Heart left ventricle (tissue), 16 donors: ENCODE data around the gene CRIP3. TPM values are rescaled to one million over a fixed set of nuclear protein-coding genes. Genes with fewer than 3 reads are reported as not detected.
"Not testable (repeated sequence)": the region's sequence is repeated elsewhere in the genome, so short reads cannot be mapped to it uniquely, and the experiment has no call there.

Source experiments
- ATAC-seq, 4 donors: fragments of 200-7000 bp; cut with Tn5 transposase; one replicate each; pipeline ENCODE4 v1.9.1; 2020 to 2022; ENCODE audit warnings: moderate library complexity in 4 of 4, mild to moderate bottlenecking in 3 of 4, moderate number of reproducible peaks in 1 of 4
- DNase-seq, 5 donors: peaks; one replicate each; pipeline ENCODE4 v3.0.0-alpha.2; 2020
- H3K27ac ChIP-seq, 12 donors: fragments of 200-600 bp; sonication (generic) in 4 of 12; one replicate each; pipeline versions ENCODE4 v1.5.0 to v1.8.0; 2016 to 2022; ENCODE audit warnings: mild to moderate bottlenecking in 2 of 12
- H3K27me3 ChIP-seq, 9 donors: fragments of 200-600 bp; sonication (generic) in 2 of 9; one replicate each; pipeline versions ENCODE4 v1.5.1 to v1.8.0; 2016 to 2022; ENCODE audit warnings: mild to moderate bottlenecking in 3 of 9
- H3K36me3 ChIP-seq, 9 donors: fragments of 200-600 bp; sonication (generic) in 2 of 9; one replicate each; pipeline versions ENCODE4 v1.5.0 to v1.8.0; 2018 to 2022; ENCODE audit warnings: mild to moderate bottlenecking in 2 of 9
- H3K4me1 ChIP-seq, 12 donors: fragments of 200-600 bp; sonication (generic) in 4 of 12; one replicate each; pipeline versions ENCODE4 v1.5.0 to v1.8.0; 2016 to 2022; ENCODE audit warnings: mild to moderate bottlenecking in 3 of 12
- H3K4me3 ChIP-seq, 12 donors: fragments of 200-600 bp; sonication (generic) in 4 of 12; one replicate each; pipeline versions ENCODE4 v1.5.0 to v1.8.0; 2017 to 2022; ENCODE audit warnings: mild to moderate bottlenecking in 9 of 12, moderate library complexity in 4 of 12
- H3K9me3 ChIP-seq, 12 donors: fragments of 200-600 bp; sonication (generic) in 4 of 12; one replicate each; pipeline versions ENCODE4 v1.5.0 to v1.8.0; 2016 to 2022; ENCODE audit warnings: mild to moderate bottlenecking in 1 of 12
- POLR2A ChIP-seq, 2 donors: fragments of 450-650 bp; IDR thresholded peaks; one replicate each; pipeline ENCODE4 v1.6.1; 2017; ENCODE audit warnings: antibody characterized with exemption in 2 of 2, mild to moderate bottlenecking in 2 of 2, moderate library complexity in 2 of 2
- WGBS, 4 donors: extraction: QIAGEN DNeasy Blood & Tissue Kit in 2 of 4; methylation state at CpG; one replicate each; pipeline versions ENCODE4 v1.1.5 to v1.1.7; 2013 to 2018; 5-methylcytosine and 5-hydroxymethylcytosine counted together
- intact Hi-C, 10 donors: fragments of 100-400 bp; cut with DNase I; formaldehyde crosslinking; loops; one replicate each; pipeline versions ENCODE4 v1.11.1 to v1.14.2; 2022
- long read RNA-seq, 3 donors: library from polyadenylated mRNA; unstranded; transcript quantifications; one replicate each; pipeline ENCODE4 v2.0.0, GENCODE V29; 2020 to 2021
- polyA plus RNA-seq, 2 donors: library from polyadenylated mRNA; stranded (reverse); fragments of 200-250 nt; gene quantifications; one replicate each; pipeline ENCODE4 v1.2.3, GENCODE V29; 2013
- total RNA-seq, 9 donors: library from RNA; depleted of rRNA in 2 of 9; stranded (reverse); fragments of >200 nt in 2 of 9; fragmentation: NEBNext Ultra II Directional in 3 of 9; extraction: Animal tissue kit (Norgen Biotek cat#: 25700) in 3 of 9; gene quantifications; one replicate each; pipeline versions ENCODE4 v1.1.0 to v1.2.4, GENCODE V29; 2016 to 2023
- TF ChIP-seq, protein P1 (sequence below), 12 donors: fragments of 200-600 bp; sonication (generic) in 4 of 12; IDR thresholded peaks; one replicate each; pipeline versions ENCODE4 v1.5.0 to v1.8.0; 2018 to 2022; ENCODE audit warnings: antibody characterized with exemption in 12 of 12, mild to moderate bottlenecking in 5 of 12
- donor health status: ischemic (EF 13 %, LVEDD 7.1; RV severe dilation, severe dysfunction).
- donor health status: healthy with polysubstance abuse.
- donor health status: DM: no; HTN: yes; CAD: no.
- donor health status: DM: no; HTN: no; CAD: no.
- donor health status: ischemic (EF 25% LVEDD 6.9; RV normal size, moderate dysfunction).
- donor health status: ischemic (EF 25% LVEDD 5.7; RV mildly dilated, moderate dysfunction).
- donor health status: healthy.
- donor health status: DM: yes; HTN: yes; CAD: no.
- donor health status: ischemic (EF 35%, LVEDD 5.7; RV mildly dilated, moderate dysfunction).
- donor health status: nonischemic (EF 11% LVEDD 7.7; RV severe dilation, severe dysfunction).
- donor health status: DM: yes; HTN: yes; CAD: no.
- donor health status: PGD.
- donor health status: ischemic (EF 29% LVEDD 5.4; RV normal size, mild dysfunction).
- donor health status: nonischemic (EF 23%, LVEDD 6.1; RV moderate dilation, normal function).

CRIP3 gene, protein sequence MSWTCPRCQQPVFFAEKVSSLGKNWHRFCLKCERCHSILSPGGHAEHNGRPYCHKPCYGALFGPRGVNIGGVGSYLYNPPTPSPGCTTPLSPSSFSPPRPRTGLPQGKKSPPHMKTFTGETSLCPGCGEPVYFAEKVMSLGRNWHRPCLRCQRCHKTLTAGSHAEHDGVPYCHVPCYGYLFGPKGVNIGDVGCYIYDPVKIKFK
- total RNA-seq = 10 to 100 TPM in 6 of 9 donors, 1 to 10 TPM in 3; 3.7 to 63.3 (median 20.9) TPM
- 10 to 100 TPM in 1 of 2 donors, 1 to 10 TPM in 1; 3.6 to 66.7 TPM for polyA plus RNA-seq
- long read RNA-seq, donor 1, partial matches to known transcripts = 2 of 19 reads
- long read RNA-seq, donor 1, other reads (novel, unspliced or antisense) = 12 of 19 reads
- long read RNA-seq, donor 2, partial matches to known transcripts = 8 of 34 reads
- long read RNA-seq, donor 2, other reads (novel, unspliced or antisense) = 21 of 34 reads
- long read RNA-seq, donor 3, partial matches to known transcripts = 2 of 10 reads
- long read RNA-seq, donor 3, other reads (novel, unspliced or antisense) = 8 of 10 reads

DNA sequence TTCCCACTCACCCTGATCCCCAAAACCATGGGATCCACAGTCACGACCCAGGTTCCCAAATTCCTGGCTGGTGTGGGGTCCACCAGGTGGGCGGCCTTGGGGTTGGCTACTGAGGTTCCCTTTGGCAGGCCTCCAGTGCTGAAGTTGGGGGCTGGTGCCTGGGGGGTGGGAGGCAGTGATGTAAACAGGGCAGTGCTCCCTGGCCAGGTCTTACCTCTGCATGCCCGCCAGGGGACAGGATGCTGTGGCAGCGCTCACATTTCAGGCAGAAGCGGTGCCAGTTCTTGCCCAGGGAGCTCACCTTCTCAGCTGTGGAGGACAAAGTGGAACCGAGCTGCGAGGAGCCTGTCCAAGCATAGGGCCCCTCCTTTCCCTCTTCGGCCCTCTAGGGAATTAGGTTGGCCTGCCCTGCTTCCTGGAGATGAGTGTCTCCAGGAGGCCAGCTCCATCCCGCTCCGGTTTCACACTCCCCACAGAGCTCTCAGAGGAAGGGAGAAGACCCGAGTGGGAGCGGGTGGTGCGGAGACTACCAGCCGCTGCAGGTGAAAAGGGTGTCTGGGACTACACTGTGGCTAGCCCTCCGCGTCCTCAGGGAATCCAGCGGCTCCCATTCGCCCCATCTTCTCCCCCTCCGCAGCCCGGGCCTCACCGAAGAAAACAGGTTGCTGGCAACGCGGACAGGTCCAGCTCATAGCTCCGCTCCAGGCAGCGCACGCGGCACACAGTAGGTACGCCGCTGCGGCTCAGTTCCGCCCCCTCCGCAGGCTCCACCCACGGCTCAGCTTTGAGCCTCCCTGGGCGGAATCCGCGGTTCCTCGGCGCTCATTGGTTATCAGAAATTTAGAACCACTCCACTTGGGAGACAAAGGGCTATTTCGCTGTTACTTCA, at the start of gene CRIP3:
CRIP3 (minus strand) TSS at position 726 of the 889 bp plus-strand sequence; CDS start at position 692, 34 bp downstream.
- Histone ChIP-seq H3K27me3 (peaks cover 0 to 8% (median 0%) of the 10 kb centered on the region in 9 donors), H3K4me1 (peaks cover 0 to 44% (median 11%) of the 10 kb centered on the region in 12 donors), H3K9me3 (no peaks in the 10 kb centered on the region), H3K4me3 (peak within 1 kb of the TSS in 11 of 12 donors; percentile 29 to 65 (median 52)), H3K36me3 (no peaks in the 10 kb centered on the region), H3K27ac (peak within 1 kb of the TSS in 10 of 12 donors; percentile 17 to 83 (median 53))
- no peak for TF ChIP-seq POLR2A (IDR thresholded peaks at IDR 0.05)
- TF ChIP-seq, protein P1, sequence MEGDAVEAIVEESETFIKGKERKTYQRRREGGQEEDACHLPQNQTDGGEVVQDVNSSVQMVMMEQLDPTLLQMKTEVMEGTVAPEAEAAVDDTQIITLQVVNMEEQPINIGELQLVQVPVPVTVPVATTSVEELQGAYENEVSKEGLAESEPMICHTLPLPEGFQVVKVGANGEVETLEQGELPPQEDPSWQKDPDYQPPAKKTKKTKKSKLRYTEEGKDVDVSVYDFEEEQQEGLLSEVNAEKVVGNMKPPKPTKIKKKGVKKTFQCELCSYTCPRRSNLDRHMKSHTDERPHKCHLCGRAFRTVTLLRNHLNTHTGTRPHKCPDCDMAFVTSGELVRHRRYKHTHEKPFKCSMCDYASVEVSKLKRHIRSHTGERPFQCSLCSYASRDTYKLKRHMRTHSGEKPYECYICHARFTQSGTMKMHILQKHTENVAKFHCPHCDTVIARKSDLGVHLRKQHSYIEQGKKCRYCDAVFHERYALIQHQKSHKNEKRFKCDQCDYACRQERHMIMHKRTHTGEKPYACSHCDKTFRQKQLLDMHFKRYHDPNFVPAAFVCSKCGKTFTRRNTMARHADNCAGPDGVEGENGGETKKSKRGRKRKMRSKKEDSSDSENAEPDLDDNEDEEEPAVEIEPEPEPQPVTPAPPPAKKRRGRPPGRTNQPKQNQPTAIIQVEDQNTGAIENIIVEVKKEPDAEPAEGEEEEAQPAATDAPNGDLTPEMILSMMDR (IDR thresholded peaks at IDR 0.05) = peak in 6 of 12 donors; percentile 7 to 45 (median 26)
- intact Hi-C loops = no loop called here
- 9 to 16% (median 12%) methylated on average over 22 to 39 of the region's 39 CpGs for WGBS, 4 donors
- peak; percentile 38 to 79 (median 71) for ATAC-seq
- DNase-seq = peak in 4 of 5 donors; percentile 47 to 64 (median 58)

DNA sequence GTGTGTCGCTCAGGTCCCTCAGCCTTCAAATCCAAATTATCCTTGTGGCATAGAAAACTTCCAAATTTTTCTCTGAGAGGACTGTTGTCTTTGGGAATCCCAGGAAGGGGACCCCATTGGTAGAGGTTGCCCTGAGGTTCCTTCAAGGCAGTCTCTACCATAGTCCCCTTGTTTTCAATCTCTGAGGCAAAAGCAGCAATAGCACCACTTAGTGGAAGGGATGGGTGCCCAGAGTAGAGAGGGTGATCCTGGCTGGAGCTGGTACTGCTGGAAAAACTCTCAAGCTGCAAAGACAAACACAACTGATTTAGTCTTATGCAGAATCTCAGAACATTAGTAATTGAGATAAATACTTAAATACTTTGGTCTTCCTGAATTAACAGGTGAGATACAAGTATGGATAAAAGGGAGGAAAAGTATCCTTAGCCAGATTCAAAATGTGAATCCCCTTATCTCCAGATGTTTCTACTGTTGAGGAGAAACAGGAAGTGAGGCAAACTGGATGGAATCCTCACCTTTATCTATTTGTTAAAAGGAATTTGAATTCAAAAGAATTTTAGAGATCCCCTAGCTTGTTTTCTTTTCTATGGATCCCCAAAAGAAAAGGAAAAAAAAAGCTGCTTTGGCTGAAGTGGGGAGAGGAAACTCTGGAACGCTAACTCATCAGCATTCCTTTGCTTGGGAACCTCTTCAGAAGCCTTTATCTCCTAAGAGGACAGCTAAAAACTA, 47.4 kb upstream of the CRIP3 start:
- no peak for DNase-seq
- H3K4me3 ChIP-seq = no peak overlapping the region
- H3K36me3 ChIP-seq = peaks cover 0 to 100% (median 88%) of the 10 kb centered on the region in 9 donors
- H3K27ac ChIP-seq = no peak overlapping the region
- no peaks in the 10 kb centered on the region for H3K4me1 ChIP-seq
- intact Hi-C loops = loop anchor here (1.0 to 10.0 kb wide), 6 partner anchors 89 to 171 kb away; partner anchors contain the start of gene CUL9 (in 1 of the 10)
- no peaks in the 10 kb centered on the region for H3K27me3 ChIP-seq
- peak; percentile 71 to 91 (median 90) for ATAC-seq
- TF ChIP-seq, protein P1 (IDR thresholded peaks at IDR 0.05) = peak in 11 of 12 donors; percentile 9 to 61 (median 44)
- TF ChIP-seq POLR2A (IDR thresholded peaks at IDR 0.05) = no peak
- WGBS, 4 donors = 62 to 78% (median 74%) methylated on average over 2 of the region's 2 CpGs
- no peaks in the 10 kb centered on the region for H3K9me3 ChIP-seq

DNA sequence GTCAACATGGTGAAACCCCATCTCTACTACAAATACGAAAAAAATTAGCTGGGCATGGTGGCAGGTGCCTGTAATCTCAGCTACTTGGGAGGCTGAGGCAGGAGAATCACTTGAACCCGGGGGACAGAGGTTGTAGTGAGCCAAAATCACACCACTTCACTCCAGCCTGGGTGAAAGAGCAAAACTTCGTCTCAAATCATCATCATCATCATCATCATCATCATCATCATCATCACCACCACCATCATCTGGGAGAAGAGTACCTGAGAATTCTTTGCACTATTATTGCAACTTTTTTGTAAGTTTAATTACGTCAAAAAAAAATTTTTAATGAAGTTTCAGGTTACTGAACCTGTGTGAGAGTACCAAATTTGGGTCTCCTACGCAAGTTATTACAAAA, 43.3 kb upstream of the CRIP3 start:
- not testable (repeated sequence) for H3K27me3 ChIP-seq, H3K4me3 ChIP-seq, DNase-seq, H3K27ac ChIP-seq, ATAC-seq, H3K9me3 ChIP-seq
- intact Hi-C loops = loop anchor here in 1 of 10 donors (10.0 kb wide), 1 partner anchor 167 kb away; the partner anchor contains the start of gene CUL9
- peaks cover 0 to 96% (median 88%) of the 10 kb centered on the region in 9 donors for H3K36me3 ChIP-seq
- WGBS, 4 donors = 93 to 99% (median 97%) methylated on average over 5 of the region's 5 CpGs
- H3K4me1 ChIP-seq = peaks cover 0 to 10% (median 0%) of the 10 kb centered on the region in 12 donors

DNA sequence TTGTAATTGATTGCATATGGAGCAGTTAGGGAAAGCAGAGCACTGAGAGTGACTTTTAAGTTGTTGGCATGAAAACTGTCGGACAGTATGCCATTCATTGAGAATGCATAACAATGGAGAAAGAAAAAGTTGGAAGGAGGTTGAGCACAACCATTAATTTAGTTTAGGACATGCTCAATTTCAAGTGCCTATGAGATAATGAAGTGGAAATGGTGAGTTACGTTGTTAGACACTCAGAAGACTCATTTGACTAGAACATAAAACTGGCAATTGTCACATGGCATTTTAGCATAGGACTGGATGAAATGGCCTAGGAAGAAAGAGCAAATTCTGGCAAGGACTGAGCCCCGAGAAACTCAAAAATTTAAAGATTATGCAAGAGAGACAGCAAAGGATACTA, 38.8 kb upstream of the CRIP3 start:
- 67 to 82% (median 71%) methylated on average over 3 of the region's 3 CpGs for WGBS, 4 donors

More for the DNA sequence above, 38.8 kb upstream of the CRIP3 start:
- TF ChIP-seq, protein P1 (IDR thresholded peaks at IDR 0.05) = no peak
- no peak for TF ChIP-seq POLR2A (IDR thresholded peaks at IDR 0.05)
- Histone ChIP-seq H3K4me3 (no peak overlapping the region), H3K27me3 (no peaks in the 10 kb centered on the region), H3K4me1 (peaks cover 0 to 11% (median 0%) of the 10 kb centered on the region in 12 donors), H3K27ac (no peak overlapping the region), H3K36me3 (peaks cover 0 to 100% (median 95%) of the 10 kb centered on the region in 9 donors), H3K9me3 (no peaks in the 10 kb centered on the region)
- ATAC-seq = peak in 2 of 4 donors; percentile 46 to 66
- intact Hi-C loops = no loop called here
- DNase-seq = no peak
